ENCODE data around the gene HS6ST3. TPM values are rescaled to one million over a fixed set of nuclear protein-coding genes. Genes with fewer than 3 reads are reported as not detected.

HS6ST3 gene
- total RNA-seq, 4 donors from 2014 or later, result 0.04 to 0.59 (median 0.57) TPM; not detected in 1

DNA sequence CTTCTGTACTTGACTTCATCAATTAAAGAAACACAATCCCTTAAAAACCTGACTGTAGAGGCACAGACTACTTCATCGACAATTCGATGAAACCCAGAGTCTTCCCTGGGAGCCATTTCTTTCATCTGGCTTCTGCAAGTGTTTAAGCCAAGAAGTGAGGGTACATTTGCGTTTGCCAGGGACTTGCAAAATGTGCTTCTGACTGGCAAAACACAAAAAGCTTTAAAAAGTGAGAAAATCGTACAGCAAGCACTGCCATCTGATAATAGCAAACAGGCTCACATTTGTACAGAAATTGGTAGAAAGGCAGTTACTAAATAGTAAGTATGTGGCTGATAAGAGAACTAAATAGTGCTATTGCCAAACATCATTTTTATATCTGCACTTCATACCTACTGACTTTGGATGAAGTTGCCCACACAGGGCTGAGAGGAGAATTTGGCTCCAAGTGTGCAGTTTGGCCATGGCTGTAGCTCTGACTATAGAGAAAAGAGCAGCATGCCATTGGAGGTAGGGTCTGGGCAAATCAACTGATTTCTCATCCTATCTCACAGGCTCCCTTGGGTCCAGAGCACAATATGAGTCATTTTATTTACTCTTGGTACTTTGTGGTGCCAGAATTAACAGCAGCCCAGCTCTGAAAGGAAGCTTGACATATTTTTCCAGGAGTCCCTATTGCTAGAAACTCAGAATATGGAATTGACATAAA lies 546.2 kb downstream of the HS6ST3 start:
- no peaks in the 10 kb centered on the region for H3K36me3 ChIP-seq
- DNase-seq, result no peak
- H3K4me1 ChIP-seq, result no peaks in the 10 kb centered on the region
- WGBS, 2 donors, result 64 to 76% methylated on average over 4 of the region's 4 CpGs
- H3K27me3 ChIP-seq, result no peaks in the 10 kb centered on the region
- no peak overlapping the region for H3K4me3 ChIP-seq
- H3K27ac ChIP-seq, result no peak overlapping the region
- TF ChIP-seq POLR2A (IDR thresholded peaks at IDR 0.05), result no peak
- TF ChIP-seq, protein P1, sequence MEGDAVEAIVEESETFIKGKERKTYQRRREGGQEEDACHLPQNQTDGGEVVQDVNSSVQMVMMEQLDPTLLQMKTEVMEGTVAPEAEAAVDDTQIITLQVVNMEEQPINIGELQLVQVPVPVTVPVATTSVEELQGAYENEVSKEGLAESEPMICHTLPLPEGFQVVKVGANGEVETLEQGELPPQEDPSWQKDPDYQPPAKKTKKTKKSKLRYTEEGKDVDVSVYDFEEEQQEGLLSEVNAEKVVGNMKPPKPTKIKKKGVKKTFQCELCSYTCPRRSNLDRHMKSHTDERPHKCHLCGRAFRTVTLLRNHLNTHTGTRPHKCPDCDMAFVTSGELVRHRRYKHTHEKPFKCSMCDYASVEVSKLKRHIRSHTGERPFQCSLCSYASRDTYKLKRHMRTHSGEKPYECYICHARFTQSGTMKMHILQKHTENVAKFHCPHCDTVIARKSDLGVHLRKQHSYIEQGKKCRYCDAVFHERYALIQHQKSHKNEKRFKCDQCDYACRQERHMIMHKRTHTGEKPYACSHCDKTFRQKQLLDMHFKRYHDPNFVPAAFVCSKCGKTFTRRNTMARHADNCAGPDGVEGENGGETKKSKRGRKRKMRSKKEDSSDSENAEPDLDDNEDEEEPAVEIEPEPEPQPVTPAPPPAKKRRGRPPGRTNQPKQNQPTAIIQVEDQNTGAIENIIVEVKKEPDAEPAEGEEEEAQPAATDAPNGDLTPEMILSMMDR (IDR thresholded peaks at IDR 0.05), result no peak
- intact Hi-C loops (cut with DNase I), result no loop called here
- no peaks in the 10 kb centered on the region for H3K9me3 ChIP-seq

DNA sequence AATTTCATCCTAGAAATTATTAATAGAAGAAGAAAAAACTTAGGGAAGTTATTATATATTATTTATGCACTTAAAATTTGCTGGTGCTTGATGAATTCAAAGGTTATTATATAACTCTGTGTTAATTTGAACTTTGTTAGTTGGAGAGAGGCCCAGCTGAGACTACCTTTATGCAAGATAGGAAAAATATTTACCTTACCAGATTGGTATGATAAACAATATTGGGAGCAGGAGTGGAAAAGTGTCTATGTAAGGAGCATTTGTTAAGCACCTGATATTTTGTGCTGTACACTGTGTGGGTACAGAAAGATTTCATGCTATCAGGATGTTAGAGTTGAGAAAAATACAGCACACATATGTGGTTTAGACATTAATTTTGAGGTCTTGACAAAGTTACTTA lies 547.1 kb downstream of the HS6ST3 start:
- intact Hi-C loops (cut with DNase I), result no loop called here
- Histone ChIP-seq H3K9me3 (no peaks in the 10 kb centered on the region), H3K4me3 (no peak overlapping the region), H3K36me3 (no peaks in the 10 kb centered on the region), H3K27me3 (no peaks in the 10 kb centered on the region), H3K4me1 (no peaks in the 10 kb centered on the region), H3K27ac (no peak overlapping the region)
- TF ChIP-seq, protein P1 (IDR thresholded peaks at IDR 0.05), result no peak
- TF ChIP-seq POLR2A (IDR thresholded peaks at IDR 0.05), result no peak
- no peak for DNase-seq

DNA sequence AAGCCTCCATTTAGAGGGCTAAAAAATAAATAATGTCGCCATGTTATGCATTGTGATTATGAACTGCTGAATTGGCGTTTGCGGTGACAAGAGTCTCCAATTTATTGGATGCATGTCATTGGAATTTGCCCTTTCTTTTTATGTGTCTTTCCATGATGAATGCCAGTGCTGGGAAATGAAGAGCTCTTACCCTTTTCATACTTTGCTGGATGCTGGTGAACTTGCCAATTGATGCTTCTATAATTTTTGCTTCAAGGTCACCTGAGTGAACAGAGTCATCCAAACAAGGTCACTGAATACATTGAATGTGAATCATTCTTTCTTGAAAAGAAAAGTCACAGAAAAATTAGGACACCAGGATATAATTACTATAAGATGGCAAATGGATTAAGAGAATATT lies 556.2 kb downstream of the HS6ST3 start:
- no peak for DNase-seq
- Histone ChIP-seq H3K27me3 (no peaks in the 10 kb centered on the region), H3K4me3 (no peak overlapping the region), H3K4me1 (no peaks in the 10 kb centered on the region), H3K9me3 (peaks cover 0 to 10% (median 0%) of the 10 kb centered on the region in 3 donors), H3K27ac (no peak overlapping the region), H3K36me3 (no peaks in the 10 kb centered on the region)
- intact Hi-C loops (cut with DNase I), result no loop called here
- no peak for TF ChIP-seq POLR2A (IDR thresholded peaks at IDR 0.05)
- TF ChIP-seq, protein P1 (IDR thresholded peaks at IDR 0.05), result no peak
- 80 to 91% methylated on average over 3 of the region's 3 CpGs for WGBS, 2 donors

DNA sequence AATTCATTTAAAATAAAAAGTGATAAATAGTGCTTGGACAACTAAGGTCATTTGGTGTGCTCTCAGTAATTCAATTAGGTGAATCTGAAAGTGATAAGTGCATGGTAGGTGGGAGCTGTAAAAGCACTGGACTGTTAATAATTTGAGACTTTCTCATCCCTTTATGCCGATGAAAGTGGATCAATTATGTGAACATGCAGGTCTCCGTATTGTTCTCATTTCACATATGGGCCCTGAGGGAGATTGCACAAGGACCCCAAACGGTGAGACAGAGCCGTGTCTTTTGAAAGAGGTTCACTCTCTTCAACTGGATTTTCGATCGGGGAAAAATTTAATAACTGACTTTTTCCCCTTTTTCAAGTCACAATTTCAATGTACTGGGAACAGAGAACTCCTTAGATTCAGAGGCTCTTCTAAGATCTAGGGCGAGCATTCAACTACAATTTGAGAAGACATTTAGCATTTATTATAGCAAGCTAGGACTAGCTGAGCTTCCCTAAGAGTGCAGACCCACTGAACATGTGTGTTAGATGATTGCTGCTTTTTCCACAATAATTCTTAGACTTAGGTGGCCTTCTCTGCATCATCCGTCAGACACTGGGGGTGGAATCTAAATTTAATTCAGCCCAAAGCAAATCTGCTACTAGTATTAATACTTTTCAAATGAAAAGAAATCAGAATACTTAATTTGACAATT lies 556.8 kb downstream of the HS6ST3 start:
- WGBS, 2 donors, result 69 to 80% methylated on average over 8 of the region's 8 CpGs
- no peaks in the 10 kb centered on the region for H3K36me3 ChIP-seq
- no peak for DNase-seq
- no peak for TF ChIP-seq POLR2A (IDR thresholded peaks at IDR 0.05)
- TF ChIP-seq, protein P1 (IDR thresholded peaks at IDR 0.05), result no peak
- H3K27me3 ChIP-seq, result no peaks in the 10 kb centered on the region
- H3K27ac ChIP-seq, result no peak overlapping the region
- H3K4me3 ChIP-seq, result no peak overlapping the region
- intact Hi-C loops (cut with DNase I), result no loop called here
- H3K4me1 ChIP-seq, result no peaks in the 10 kb centered on the region
- peaks cover 0 to 10% (median 0%) of the 10 kb centered on the region in 3 donors for H3K9me3 ChIP-seq

DNA sequence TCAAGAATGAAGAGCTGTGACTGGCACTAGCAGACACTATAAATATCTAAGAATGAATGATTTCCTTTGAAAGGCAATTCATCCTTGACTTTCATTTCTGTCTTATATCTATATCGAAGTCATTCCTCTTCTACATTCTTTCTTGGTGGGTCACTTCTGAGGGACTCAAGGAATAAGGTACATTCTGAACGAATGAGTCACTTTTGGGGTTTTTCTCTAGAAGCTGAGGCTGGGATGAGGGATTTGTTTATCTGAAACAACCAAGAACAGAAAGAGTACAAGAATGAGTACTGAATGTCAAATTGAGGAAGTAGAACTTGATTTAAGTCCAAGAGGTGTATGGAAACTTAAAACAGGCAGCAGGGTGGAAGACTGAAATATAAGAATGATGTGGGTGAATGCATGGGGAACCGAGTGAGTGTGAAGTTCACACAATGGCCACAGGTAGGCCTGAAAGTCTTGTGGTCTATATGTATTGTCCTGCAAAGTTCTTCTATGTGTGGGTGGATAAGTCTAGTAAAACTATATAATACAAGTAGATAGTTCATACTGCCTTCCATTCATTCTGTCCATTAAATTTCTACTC lies 560.5 kb downstream of the HS6ST3 start:
- no peaks in the 10 kb centered on the region for H3K4me1 ChIP-seq
- H3K36me3 ChIP-seq, result no peaks in the 10 kb centered on the region
- WGBS, 2 donors, result 55 to 71% methylated on average over 3 of the region's 3 CpGs
- no peaks in the 10 kb centered on the region for H3K27me3 ChIP-seq
- no peak for DNase-seq
- TF ChIP-seq, protein P1 (IDR thresholded peaks at IDR 0.05), result no peak
- TF ChIP-seq POLR2A (IDR thresholded peaks at IDR 0.05), result no peak
- intact Hi-C loops (cut with DNase I), result no loop called here
- no peaks in the 10 kb centered on the region for H3K9me3 ChIP-seq
- no peak overlapping the region for H3K4me3 ChIP-seq
- H3K27ac ChIP-seq, result no peak overlapping the region
